Measurements from ENCODE around the gene NTF3.

- TF ChIP-seq CTCF (IDR thresholded peaks at IDR 0.05): no peak
- no peak for TF ChIP-seq POLR2A (IDR thresholded peaks at IDR 0.05)
Observed at GRCh38 chr12:5460817-5461216, 28.9 kb downstream of the NTF3 start.

Data from right lobe of liver (tissue), 4 donors.